Measurements from ENCODE around the gene CD248.

Gene CD248

GRCh38 chr11:66339686-66340483 lies 23.0 kb upstream of the CD248 start:
- Histone ChIP-seq H3K9me3 (ENCODE audit: control insufficient read depth, low read length) (no peaks in the 10 kb centered on the region), H3K4me1 (ENCODE audit: control insufficient read depth, insufficient read depth, low read length, poor library complexity, severe bottlenecking) (peaks cover 26% of the 10 kb centered on the region), H3K27ac (ENCODE audit: low read depth, low read length, severe bottlenecking) (no peak overlapping the region), H3K4me3 (ENCODE audit: extremely low read depth, insufficient read depth, low read length, poor library complexity, severe bottlenecking) (no peak overlapping the region), H3K36me3 (ENCODE audit: control insufficient read depth, insufficient read depth, low read length) (peaks cover 61% of the 10 kb centered on the region)
- WGBS, 2 experiments (ENCODE audit: insufficient coverage in 2 of 2): 90% methylated on average over 11 to 13 of the region's 14 CpGs

GRCh38 chr11:66339162-66339675 lies 22.4 kb upstream of the CD248 start:
- peaks cover 29% of the 10 kb centered on the region for H3K4me1 ChIP-seq (ENCODE audit: control insufficient read depth, insufficient read depth, low read length, poor library complexity, severe bottlenecking)
- peaks cover 63% of the 10 kb centered on the region for H3K36me3 ChIP-seq (ENCODE audit: control insufficient read depth, insufficient read depth, low read length)
- H3K4me3 ChIP-seq (ENCODE audit: extremely low read depth, insufficient read depth, low read length, poor library complexity, severe bottlenecking): no peak overlapping the region
- no peaks in the 10 kb centered on the region for H3K9me3 ChIP-seq (ENCODE audit: control insufficient read depth, low read length)
- no peak overlapping the region for H3K27ac ChIP-seq (ENCODE audit: low read depth, low read length, severe bottlenecking)
- WGBS, 2 experiments (ENCODE audit: insufficient coverage in 2 of 2): 91 to 96% methylated on average over 6 of the region's 6 CpGs

- H3K27ac ChIP-seq (ENCODE audit: low read depth, low read length, severe bottlenecking): no peak overlapping the region
- peaks cover 68% of the 10 kb centered on the region for H3K36me3 ChIP-seq (ENCODE audit: control insufficient read depth, insufficient read depth, low read length)
- H3K4me3 ChIP-seq (ENCODE audit: extremely low read depth, insufficient read depth, low read length, poor library complexity, severe bottlenecking): no peak overlapping the region
- no peaks in the 10 kb centered on the region for H3K9me3 ChIP-seq (ENCODE audit: control insufficient read depth, low read length)
- H3K4me1 ChIP-seq (ENCODE audit: control insufficient read depth, insufficient read depth, low read length, poor library complexity, severe bottlenecking): peaks cover 27% of the 10 kb centered on the region
- WGBS, 2 experiments (ENCODE audit: insufficient coverage in 2 of 2): 86 to 94% methylated on average over 9 to 16 of the region's 17 CpGs
These were observed 21.7 kb upstream of the CD248 start for GRCh38 chr11:66338276-66339161.

- Histone ChIP-seq H3K4me1 (ENCODE audit: control insufficient read depth, insufficient read depth, low read length, poor library complexity, severe bottlenecking) (peaks cover 27% of the 10 kb centered on the region), H3K4me3 (ENCODE audit: extremely low read depth, insufficient read depth, low read length, poor library complexity, severe bottlenecking) (no peak overlapping the region), H3K9me3 (ENCODE audit: control insufficient read depth, low read length) (no peaks in the 10 kb centered on the region), H3K36me3 (ENCODE audit: control insufficient read depth, insufficient read depth, low read length) (peaks cover 70% of the 10 kb centered on the region), H3K27ac (ENCODE audit: low read depth, low read length, severe bottlenecking) (peak overlapping the region; percentile 92)
- 81 to 89% methylated on average over 13 of the region's 18 CpGs for WGBS, 2 experiments (ENCODE audit: insufficient coverage in 2 of 2)
These were observed 20.5 kb upstream of the CD248 start for GRCh38 chr11:66337103-66337899.

- Histone ChIP-seq H3K36me3 (ENCODE audit: control insufficient read depth, insufficient read depth, low read length) (peaks cover 69% of the 10 kb centered on the region), H3K4me1 (ENCODE audit: control insufficient read depth, insufficient read depth, low read length, poor library complexity, severe bottlenecking) (peaks cover 27% of the 10 kb centered on the region), H3K9me3 (ENCODE audit: control insufficient read depth, low read length) (no peaks in the 10 kb centered on the region), H3K27ac (ENCODE audit: low read depth, low read length, severe bottlenecking) (peak within 1 kb of the TSS; percentile 92), H3K4me3 (ENCODE audit: extremely low read depth, insufficient read depth, low read length, poor library complexity, severe bottlenecking) (peak within 1 kb of the TSS; percentile 67)
- 13 to 14% methylated on average over 21 to 22 of the region's 22 CpGs for WGBS, 2 experiments (ENCODE audit: insufficient coverage in 2 of 2)
These were observed 19.6 kb upstream of the CD248 start, which contains the start of gene RIN1 for GRCh38 chr11:66336234-66337102. RIN1 (minus strand) TSS chr11:66336434; CDS start chr11:66336402, 32 bp downstream.

- no peaks in the 10 kb centered on the region for H3K9me3 ChIP-seq (ENCODE audit: control insufficient read depth, low read length)
- peak overlapping the region; percentile 67 for H3K4me3 ChIP-seq (ENCODE audit: extremely low read depth, insufficient read depth, low read length, poor library complexity, severe bottlenecking)
- peak overlapping the region; percentile 92 for H3K27ac ChIP-seq (ENCODE audit: low read depth, low read length, severe bottlenecking)
- peaks cover 27% of the 10 kb centered on the region for H3K4me1 ChIP-seq (ENCODE audit: control insufficient read depth, insufficient read depth, low read length, poor library complexity, severe bottlenecking)
- WGBS, 2 experiments (ENCODE audit: insufficient coverage in 2 of 2): 17 to 19% methylated on average over 18 to 21 of the region's 35 CpGs
- H3K36me3 ChIP-seq (ENCODE audit: control insufficient read depth, insufficient read depth, low read length): peaks cover 68% of the 10 kb centered on the region
These were observed 18.8 kb upstream of the CD248 start for GRCh38 chr11:66335531-66336233.

GRCh38 chr11:66334605-66335442 lies 18.0 kb upstream of the CD248 start:
- Histone ChIP-seq H3K27ac (ENCODE audit: low read depth, low read length, severe bottlenecking) (no peak overlapping the region), H3K4me1 (ENCODE audit: control insufficient read depth, insufficient read depth, low read length, poor library complexity, severe bottlenecking) (peaks cover 27% of the 10 kb centered on the region), H3K9me3 (ENCODE audit: control insufficient read depth, low read length) (no peaks in the 10 kb centered on the region), H3K36me3 (ENCODE audit: control insufficient read depth, insufficient read depth, low read length) (peaks cover 59% of the 10 kb centered on the region), H3K4me3 (ENCODE audit: extremely low read depth, insufficient read depth, low read length, poor library complexity, severe bottlenecking) (peak overlapping the region; percentile 67)
- 90 to 91% methylated on average over 31 to 39 of the region's 42 CpGs for WGBS, 2 experiments (ENCODE audit: insufficient coverage in 2 of 2)

GRCh38 chr11:66333896-66334604 lies 17.2 kb upstream of the CD248 start:
- H3K27ac ChIP-seq (ENCODE audit: low read depth, low read length, severe bottlenecking): no peak overlapping the region
- H3K4me1 ChIP-seq (ENCODE audit: control insufficient read depth, insufficient read depth, low read length, poor library complexity, severe bottlenecking): peaks cover 27% of the 10 kb centered on the region
- WGBS, 2 experiments (ENCODE audit: insufficient coverage in 2 of 2): 93% methylated on average over 26 to 28 of the region's 29 CpGs
- no peak overlapping the region for H3K4me3 ChIP-seq (ENCODE audit: extremely low read depth, insufficient read depth, low read length, poor library complexity, severe bottlenecking)
- no peaks in the 10 kb centered on the region for H3K9me3 ChIP-seq (ENCODE audit: control insufficient read depth, low read length)
- peaks cover 52% of the 10 kb centered on the region for H3K36me3 ChIP-seq (ENCODE audit: control insufficient read depth, insufficient read depth, low read length)
